A673 (cell line): Measurements from ENCODE around the gene ZDHHC19. TPM values are rescaled to one million over a fixed set of nuclear protein-coding genes. Genes with fewer than 3 reads are reported as not detected.

Source experiments
- BruUV-seq: library from RNA; stranded (reverse); fragments of 400-500 nt; replicated peaks from 2 replicates; lab custom pipeline; 2021; lab: Mats Ljungman, UMichigan
- CTCF ChIA-PET: fragments of 300-600 bp; sonication (Branson Sonifier 250); formaldehyde crosslinking; loops from one replicate; lab custom pipeline; 2022; ENCODE audit warnings: antibody characterized with exemption; lab: Charles Lee
- POLR2A ChIA-PET: fragments of 300-600 bp; sonication (Branson Sonifier 250); formaldehyde crosslinking; loops from one replicate; lab custom pipeline; 2022; ENCODE audit warnings: antibody characterized with exemption; ENCODE audit not compliant: low non-redundant PET; lab: Charles Lee
- DNase-seq: peaks from one replicate; pipeline ENCODE4 v3.0.0-alpha.2; 2015; ENCODE audit warnings: low spot score
- H3K27ac ChIP-seq: fragments of 200-600 bp; sonication (generic); 2 replicates; pipeline ENCODE4 v1.5.1; 2016; ENCODE audit warnings: mixed run types, low read depth, mild to moderate bottlenecking, mixed read lengths, antibody characterized with exemption, low read length; ENCODE audit not compliant: poor library complexity, severe bottlenecking
- H3K27me3 ChIP-seq: fragments of 200-600 bp; sonication (generic); replicated peaks from 2 replicates; pipeline ENCODE4 v1.6.1; 2017; ENCODE audit warnings: mixed run types, low read depth, mild to moderate bottlenecking, mixed read lengths, antibody characterized with exemption, low read length; ENCODE audit not compliant: insufficient read depth, poor library complexity
- H3K36me3 ChIP-seq: fragments of 200-600 bp; sonication (generic); 2 replicates; pipeline ENCODE4 v1.6.1; 2016; ENCODE audit warnings: mixed run types, mild to moderate bottlenecking, mixed read lengths, antibody characterized with exemption, low read length; ENCODE audit not compliant: insufficient read depth, poor library complexity, severe bottlenecking
- H3K4me1 ChIP-seq: fragments of 200-600 bp; sonication (generic); 2 replicates; pipeline ENCODE4 v1.6.1; 2017; ENCODE audit warnings: mixed run types, mild to moderate bottlenecking, mixed read lengths, antibody characterized with exemption, low read length; ENCODE audit not compliant: insufficient read depth, poor library complexity, severe bottlenecking
- H3K4me3 ChIP-seq: fragments of 200-600 bp; sonication (generic); 2 replicates; pipeline ENCODE4 v1.5.1; 2016; ENCODE audit warnings: low read depth, mixed run types, mild to moderate bottlenecking, mixed read lengths, low read length; ENCODE audit not compliant: poor library complexity, severe bottlenecking
- H3K9me3 ChIP-seq: fragments of 200-600 bp; sonication (generic); 2 replicates; pipeline ENCODE4 v1.6.1; 2016; ENCODE audit warnings: mixed run types, low read depth, mild to moderate bottlenecking, mixed read lengths, antibody characterized with exemption, low read length; ENCODE audit not compliant: poor library complexity, severe bottlenecking
- CTCF ChIP-seq: fragments of 300-800, 200-600 bp; sonication (generic); conservative IDR thresholded peaks from 2 replicates; pipeline ENCODE4 v1.5.1; 2017; ENCODE audit warnings: low read depth, mild to moderate bottlenecking, antibody characterized with exemption, low read length, moderate library complexity, mixed read lengths
- EZH2 ChIP-seq: fragments of 200-600 bp; sonication (generic); IDR thresholded peaks from 2 replicates; pipeline ENCODE4 v1.6.1; 2017; ENCODE audit warnings: borderline replicate concordance, low read depth, mild to moderate bottlenecking, mixed read lengths, antibody characterized with exemption, low read length; ENCODE audit not compliant: poor library complexity, severe bottlenecking
- intact Hi-C: fragments of 100-400 bp; cut with micrococcal nuclease; formaldehyde crosslinking; loops from one replicate; pipeline ENCODE4 v1.10.0; 2022; ENCODE audit not compliant: unreplicated experiment
- total RNA-seq: library from RNA; stranded (reverse); gene quantifications from 2 replicates; pipeline ENCODE4 v1.2.3, GENCODE V29; 2021

ZDHHC19 gene
- total RNA-seq, 1 experiment from 2014 or later = not detected

- intact Hi-C loops = no loop called here
- Histone ChIP-seq H3K36me3 (peaks cover 19% of the 10 kb centered on the region), H3K9me3 (no peaks in the 10 kb centered on the region), H3K27me3 (no peaks in the 10 kb centered on the region), H3K4me3 (no peak overlapping the region), H3K27ac (no peak overlapping the region), H3K4me1 (no peaks in the 10 kb centered on the region)
- POLR2A ChIA-PET = no interaction called here
- no TSS peak for BruUV-seq
- DNase-seq = no peak
- CTCF ChIA-PET = no interaction called here
- no peak for TF ChIP-seq CTCF
- TF ChIP-seq EZH2 = no peak
Observed at GRCh38 chr3:196241704-196242103, 30.5 kb upstream of the ZDHHC19 start.

- CTCF ChIA-PET = no interaction called here
- TF ChIP-seq CTCF (no peak), EZH2 (no peak)
- no peak overlapping the region for H3K27ac ChIP-seq
- POLR2A ChIA-PET = no interaction called here
- H3K4me1 ChIP-seq = no peaks in the 10 kb centered on the region
- H3K27me3 ChIP-seq = no peaks in the 10 kb centered on the region
- DNase-seq = no peak
- H3K4me3 ChIP-seq = no peak overlapping the region
- intact Hi-C loops = no loop called here
- H3K36me3 ChIP-seq = peaks cover 19% of the 10 kb centered on the region
- no TSS peak for BruUV-seq
- no peaks in the 10 kb centered on the region for H3K9me3 ChIP-seq
Observed at GRCh38 chr3:196240424-196240823, 29.2 kb upstream of the ZDHHC19 start.

- no TSS peak for BruUV-seq
- Histone ChIP-seq H3K4me3 (no peak overlapping the region), H3K36me3 (peaks cover 23% of the 10 kb centered on the region), H3K27ac (no peak overlapping the region), H3K27me3 (no peaks in the 10 kb centered on the region), H3K9me3 (no peaks in the 10 kb centered on the region), H3K4me1 (no peaks in the 10 kb centered on the region)
- POLR2A ChIA-PET = no interaction called here
- intact Hi-C loops = no loop called here
- CTCF ChIA-PET = no interaction called here
- DNase-seq = no peak
- no peak for TF ChIP-seq CTCF
Observed at GRCh38 chr3:196238612-196239560, 27.7 kb upstream of the ZDHHC19 start.
